GM19438 (cell line): ENCODE results near the gene ACBD6.
"Not testable (repeated sequence)": the region's sequence is repeated elsewhere in the genome, so short reads cannot be mapped to it uniquely, and the experiment has no call there.

Experiments
- ATAC-seq: cut with Tn5 transposase; IDR thresholded peaks from one replicate; pipeline ENCODE4 v1.9.1; 2021; ENCODE audit warnings: low read depth; ENCODE audit not compliant: unreplicated experiment

Gene ACBD6

GRCh38 chr1:180502361-180503279, at the start of gene ACBD6:
Gene ACBD6, minus strand, starts transcription at chr1:180502577. Its CDS starts 311 bp downstream, at chr1:180502266.
- peak; percentile 78 for ATAC-seq

GRCh38 chr1:180551997-180552396, 49.6 kb upstream of the ACBD6 start:
- ATAC-seq, result no peak

GRCh38 chr1:180550241-180550640, 47.9 kb upstream of the ACBD6 start:
- no peak for ATAC-seq

GRCh38 chr1:180549770-180550169, 47.4 kb upstream of the ACBD6 start:
- not testable (repeated sequence) for ATAC-seq

GRCh38 chr1:180548686-180549317, 46.4 kb upstream of the ACBD6 start:
- ATAC-seq, result no peak

- ATAC-seq, result no peak
Observed at GRCh38 chr1:180545991-180546390, 43.6 kb upstream of the ACBD6 start.

- no peak for ATAC-seq
Observed at GRCh38 chr1:180544050-180544449, 41.7 kb upstream of the ACBD6 start.

GRCh38 chr1:180542838-180543145, 40.4 kb upstream of the ACBD6 start:
- ATAC-seq, result no peak

GRCh38 chr1:180542113-180542837, 39.9 kb upstream of the ACBD6 start:
- no peak for ATAC-seq

- no peak for ATAC-seq
Observed at GRCh38 chr1:180540697-180541594, 38.6 kb upstream of the ACBD6 start.

- no peak for ATAC-seq
Observed at GRCh38 chr1:180539136-180539535, 36.8 kb upstream of the ACBD6 start.

- ATAC-seq, result no peak
Observed at GRCh38 chr1:180536821-180537372, 34.5 kb upstream of the ACBD6 start.

GRCh38 chr1:180535418-180535999, 33.1 kb upstream of the ACBD6 start:
- no peak for ATAC-seq

- no peak for ATAC-seq
Observed at GRCh38 chr1:180534214-180534613, 31.8 kb upstream of the ACBD6 start.

- no peak for ATAC-seq
Observed at GRCh38 chr1:180533266-180533987, 31.1 kb upstream of the ACBD6 start.

- ATAC-seq, result no peak
Observed at GRCh38 chr1:180532854-180533253, 30.5 kb upstream of the ACBD6 start.

GRCh38 chr1:180530501-180530900, 28.1 kb upstream of the ACBD6 start:
- ATAC-seq, result no peak

GRCh38 chr1:180528868-180529470, 26.6 kb upstream of the ACBD6 start:
- ATAC-seq, result no peak
